Stimulated activated CD4-positive, alpha-beta T cell treated with anti-CD3 and anti-CD28 coated beads, Interleukin-15, amount 100 ng/mL, for 48 hours (primary cell): ENCODE data around the gene TSHZ2.
"Not testable (repeated sequence)": the region's sequence is repeated elsewhere in the genome, so short reads cannot be mapped to it uniquely, and the experiment has no call there.

Experiments used
- DNase-seq, 2 donors: peaks; one replicate each; pipeline ENCODE4 v3.0.0-alpha.2; 2020; ENCODE audit warnings: low read depth in 2 of 2

TSHZ2 gene

GRCh38 chr20:53447316-53447715 lies 475.2 kb downstream of the TSHZ2 start:
- no peak for DNase-seq

GRCh38 chr20:53448426-53448825 lies 476.3 kb downstream of the TSHZ2 start:
- DNase-seq, result no peak

GRCh38 chr20:53448875-53449274 lies 476.7 kb downstream of the TSHZ2 start:
- DNase-seq, result no peak

DNA sequence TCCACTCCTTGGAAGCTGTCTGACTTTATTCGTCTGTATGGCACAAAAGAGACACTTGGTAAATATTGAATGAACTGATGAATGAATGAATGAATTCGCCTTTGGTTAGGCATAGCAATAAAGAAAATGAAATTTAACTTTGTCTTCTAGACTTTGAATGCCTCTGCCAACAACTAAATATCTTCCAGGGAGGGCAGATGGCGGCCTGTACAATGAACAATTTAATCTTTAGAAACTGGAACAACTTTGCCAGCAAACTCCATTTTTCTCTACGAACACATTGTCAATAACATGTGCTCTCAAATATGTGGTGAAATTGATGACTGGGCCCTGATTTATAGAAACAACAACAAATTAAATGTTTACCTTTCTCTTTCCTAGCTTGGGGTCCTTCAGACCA lies 480.9 kb downstream of the TSHZ2 start:
- no peak for DNase-seq

- DNase-seq, result no peak
Measured at GRCh38 chr20:53454675-53455276, 482.6 kb downstream of the TSHZ2 start.

DNA sequence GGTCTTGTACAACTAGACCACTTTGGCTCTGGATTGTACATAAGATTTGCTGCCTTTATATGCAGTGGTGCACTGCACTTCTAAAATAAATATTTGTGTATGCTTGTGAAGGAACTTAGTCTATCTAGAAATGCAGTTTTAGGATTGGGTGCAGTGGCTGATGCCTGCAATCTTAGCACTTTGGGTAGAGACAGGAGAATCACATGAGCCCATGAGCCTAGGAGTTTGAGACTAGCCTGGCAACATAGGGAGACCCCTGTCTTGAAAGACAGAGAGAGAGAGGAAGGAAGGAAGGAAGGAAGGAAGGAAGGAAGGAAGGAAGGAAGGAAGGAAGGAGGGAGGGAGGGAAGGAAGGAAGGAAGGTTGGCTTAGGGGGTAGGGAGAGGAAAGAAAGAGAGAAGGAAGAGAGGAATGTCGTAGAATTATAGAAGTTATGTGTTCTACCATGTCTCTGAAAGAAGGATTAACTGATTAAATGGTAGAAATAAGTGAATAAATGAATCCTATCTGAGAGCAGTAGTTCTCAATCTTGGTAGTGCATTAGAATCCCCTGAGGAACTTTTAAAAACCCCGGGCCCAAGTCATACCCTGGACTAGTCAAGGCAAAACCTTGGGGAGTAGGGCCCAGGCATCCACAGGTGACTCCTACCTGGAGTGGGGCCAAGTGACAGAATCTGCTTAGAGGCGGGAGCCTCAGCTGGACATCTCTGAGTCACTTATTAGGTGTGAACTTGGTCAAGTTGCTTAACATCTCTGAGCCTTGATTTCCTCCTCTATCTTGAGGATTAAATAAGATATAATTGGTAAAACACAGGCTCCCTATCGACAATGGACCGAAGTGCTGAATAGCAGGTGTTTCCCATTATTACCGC lies 491.2 kb downstream of the TSHZ2 start:
- DNase-seq, result no peak

DNA sequence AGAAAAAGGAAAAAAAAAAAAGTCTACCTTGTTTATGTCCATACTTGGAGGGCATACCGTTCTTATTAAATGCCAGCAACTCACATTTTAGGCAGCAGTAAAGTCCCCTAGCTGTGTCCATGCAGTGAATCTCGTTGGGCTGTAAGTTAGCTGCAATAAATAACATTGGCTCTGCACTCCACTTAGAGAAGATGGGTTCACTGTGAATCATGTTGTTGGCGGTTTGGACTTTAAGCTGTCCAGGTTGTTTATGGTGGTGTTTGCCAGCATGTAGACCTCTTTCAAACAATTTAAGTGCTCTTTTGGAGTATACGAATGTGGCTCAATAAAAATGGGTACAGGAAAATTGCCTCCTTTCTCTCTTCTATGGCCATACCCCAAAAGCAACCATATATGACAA lies 494.1 kb downstream of the TSHZ2 start:
- no peak for DNase-seq

DNA sequence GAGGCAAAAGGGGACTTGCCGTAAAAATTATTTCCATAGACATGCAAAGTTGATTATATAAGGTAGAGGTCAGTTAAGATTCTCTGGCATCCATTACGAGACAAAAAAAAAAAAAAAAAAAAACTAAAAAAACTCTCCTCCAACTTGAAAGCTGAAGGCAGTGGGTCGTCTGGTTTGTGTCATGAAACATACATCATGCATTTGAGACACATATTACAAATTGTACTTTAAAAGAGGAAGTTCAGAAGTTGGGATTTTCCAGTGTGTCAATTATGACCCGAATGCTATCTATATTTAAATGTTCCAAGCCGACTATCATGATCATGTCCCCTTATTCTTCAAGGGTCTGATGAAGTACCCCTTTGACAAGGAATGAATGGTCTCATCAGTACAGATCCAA lies 496.4 kb downstream of the TSHZ2 start:
- DNase-seq, result no peak

- DNase-seq, result not testable (repeated sequence)
Measured at GRCh38 chr20:53472859-53473258, 500.7 kb downstream of the TSHZ2 start.

DNA sequence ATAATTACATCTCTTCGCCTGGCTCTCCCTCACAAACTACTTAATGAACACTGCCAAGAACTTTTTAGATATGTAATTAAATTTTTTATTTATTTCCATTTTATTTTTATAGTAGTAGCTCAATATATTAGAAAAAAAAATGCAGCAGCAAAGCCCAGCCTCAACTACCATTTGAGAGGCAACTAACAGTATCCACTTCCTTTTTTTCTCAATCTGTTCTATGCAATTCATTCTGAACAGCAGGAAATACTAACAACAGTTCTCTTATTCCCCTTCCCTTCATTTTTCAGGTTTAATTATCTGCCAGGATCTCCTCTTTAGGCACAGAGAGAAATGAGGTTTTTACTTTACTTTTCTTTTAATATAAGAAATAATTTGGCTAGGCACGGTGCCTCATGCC lies 508.8 kb downstream of the TSHZ2 start:
- no peak for DNase-seq

DNA sequence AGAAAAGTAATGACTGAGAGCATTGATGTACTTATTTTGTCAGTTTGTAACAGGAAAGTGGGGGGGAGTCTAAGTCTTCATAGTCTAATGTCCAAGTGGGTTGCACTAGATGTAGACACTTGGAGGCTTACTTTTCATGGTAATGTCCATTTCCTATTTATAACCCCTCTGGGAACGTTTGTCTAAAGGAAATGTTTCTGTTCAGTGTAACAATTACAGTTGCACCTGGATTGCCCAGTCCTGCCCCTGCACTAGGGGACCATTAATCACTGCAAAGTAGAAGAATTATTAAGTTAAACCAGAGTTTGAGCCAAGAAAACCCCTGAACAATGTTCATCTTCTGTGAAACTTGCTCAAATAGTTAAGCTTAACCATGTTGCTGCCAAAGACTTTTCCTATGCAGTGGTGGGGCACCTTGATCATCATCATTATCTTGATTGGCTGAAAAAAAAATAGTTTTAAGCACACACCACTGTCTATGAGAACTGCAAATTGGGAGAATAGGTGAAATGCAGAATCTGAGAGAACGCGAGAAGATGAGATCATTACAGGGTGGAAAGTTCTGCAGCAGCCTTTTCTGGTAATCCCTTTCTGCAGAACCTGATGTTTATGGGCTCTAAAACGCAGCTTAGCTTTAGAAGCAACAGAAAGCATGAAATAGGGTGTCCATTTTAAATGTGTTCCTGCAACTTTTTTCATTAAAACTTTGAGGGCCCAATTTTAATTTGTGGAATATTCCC lies 515.5 kb downstream of the TSHZ2 start:
- no peak for DNase-seq

DNA sequence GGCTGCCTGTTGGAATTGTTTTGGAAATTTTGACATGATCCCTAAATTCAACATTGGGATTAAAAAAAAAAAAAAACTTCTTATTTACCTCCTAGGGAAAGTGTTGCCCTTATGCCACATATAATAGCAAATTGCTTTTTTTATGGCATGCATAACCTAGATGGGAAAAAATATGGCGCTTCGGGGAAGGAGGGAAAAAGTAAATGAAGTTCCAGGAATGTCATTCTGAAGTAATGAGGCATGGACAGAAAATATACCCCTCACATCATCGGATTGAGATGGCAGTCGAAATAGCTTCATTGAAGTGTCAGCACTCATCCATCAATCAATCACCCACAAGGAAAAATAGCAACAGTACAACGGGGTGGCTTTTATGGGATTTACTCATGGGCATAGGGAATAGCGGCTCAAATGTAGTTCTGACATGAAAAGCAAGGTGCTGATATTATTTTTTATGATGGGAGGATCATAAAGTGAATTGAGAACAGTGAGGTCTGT lies 516.7 kb downstream of the TSHZ2 start:
- no peak for DNase-seq

- no peak for DNase-seq
Measured at GRCh38 chr20:53489528-53489927, 517.4 kb downstream of the TSHZ2 start.

DNA sequence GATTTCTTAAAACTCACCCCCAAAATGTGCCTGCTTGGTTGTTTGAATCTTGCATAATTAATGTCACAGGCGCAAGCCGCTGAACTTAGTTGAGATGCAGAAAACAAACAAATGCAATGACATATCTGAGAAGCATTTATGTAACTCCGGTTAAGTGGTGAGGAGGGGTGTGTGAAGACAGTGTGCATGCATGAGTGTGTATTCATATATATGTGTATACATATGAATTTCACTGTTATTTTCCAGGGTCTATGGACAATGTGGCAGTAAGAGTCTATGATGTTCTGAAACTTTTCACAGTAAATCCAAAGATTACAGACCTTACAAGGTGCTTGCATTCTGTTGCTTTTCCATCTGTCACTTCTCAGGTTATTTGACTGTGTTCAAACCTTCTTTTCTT lies 518.5 kb downstream of the TSHZ2 start:
- DNase-seq, result no peak

DNA sequence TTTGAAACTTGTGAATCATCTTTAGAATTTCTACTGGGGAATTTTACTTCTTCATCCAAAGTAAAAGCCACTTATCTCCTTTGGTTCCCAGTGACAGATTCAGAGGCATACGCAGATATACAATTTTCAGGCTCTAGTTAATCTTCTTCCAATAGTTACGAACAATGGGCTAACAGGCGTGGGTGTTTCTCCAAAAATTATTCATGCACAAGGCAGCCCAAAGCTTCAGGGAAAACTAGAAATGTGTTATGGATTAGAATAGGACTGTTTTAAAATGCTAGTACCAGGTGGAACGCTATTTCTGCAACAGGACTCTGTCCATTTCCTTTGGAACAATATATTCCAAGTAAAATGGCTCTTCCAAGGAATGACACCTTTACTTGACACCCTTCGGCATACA lies 519.3 kb downstream of the TSHZ2 start:
- DNase-seq, result no peak

DNA sequence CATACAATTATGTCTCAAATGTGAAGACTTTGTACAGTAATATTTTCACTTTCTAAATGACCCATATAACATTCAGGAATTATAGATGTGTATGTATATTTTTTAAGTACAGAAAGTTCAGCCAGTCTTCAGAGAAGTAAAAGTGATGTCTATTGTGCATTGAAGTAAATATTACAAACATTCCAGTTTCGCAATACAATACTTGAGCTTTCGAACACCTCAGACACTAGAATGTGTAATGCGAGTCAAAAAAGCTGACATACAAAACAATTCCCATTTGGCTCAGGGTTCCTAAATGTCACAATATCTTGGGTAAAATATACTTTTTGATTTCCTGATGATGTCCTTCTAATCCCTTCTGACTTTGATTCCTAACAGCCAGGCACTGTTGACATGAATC lies 520.1 kb downstream of the TSHZ2 start:
- DNase-seq, result no peak

- DNase-seq, result no peak
Measured at GRCh38 chr20:53493311-53493857, 521.2 kb downstream of the TSHZ2 start.

DNA sequence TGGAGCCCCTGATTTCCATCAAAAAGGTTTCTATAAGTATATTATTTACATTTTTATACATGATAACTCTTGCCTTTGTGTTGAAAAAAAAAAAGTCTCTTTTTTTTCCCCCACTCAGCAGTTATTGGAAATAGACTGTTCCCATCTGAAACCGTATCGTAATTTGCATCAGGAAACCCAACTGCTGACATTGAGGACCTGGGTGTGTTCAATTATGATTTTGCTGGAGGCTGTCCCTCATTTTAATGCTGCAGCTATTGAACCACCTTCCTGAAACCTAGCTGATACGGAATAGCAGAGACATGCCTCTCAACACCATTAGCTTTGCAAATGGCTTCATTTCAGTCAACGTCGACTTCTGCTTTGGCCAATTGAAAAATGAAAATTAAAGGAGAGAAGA lies 522.6 kb downstream of the TSHZ2 start:
- no peak for DNase-seq

DNA sequence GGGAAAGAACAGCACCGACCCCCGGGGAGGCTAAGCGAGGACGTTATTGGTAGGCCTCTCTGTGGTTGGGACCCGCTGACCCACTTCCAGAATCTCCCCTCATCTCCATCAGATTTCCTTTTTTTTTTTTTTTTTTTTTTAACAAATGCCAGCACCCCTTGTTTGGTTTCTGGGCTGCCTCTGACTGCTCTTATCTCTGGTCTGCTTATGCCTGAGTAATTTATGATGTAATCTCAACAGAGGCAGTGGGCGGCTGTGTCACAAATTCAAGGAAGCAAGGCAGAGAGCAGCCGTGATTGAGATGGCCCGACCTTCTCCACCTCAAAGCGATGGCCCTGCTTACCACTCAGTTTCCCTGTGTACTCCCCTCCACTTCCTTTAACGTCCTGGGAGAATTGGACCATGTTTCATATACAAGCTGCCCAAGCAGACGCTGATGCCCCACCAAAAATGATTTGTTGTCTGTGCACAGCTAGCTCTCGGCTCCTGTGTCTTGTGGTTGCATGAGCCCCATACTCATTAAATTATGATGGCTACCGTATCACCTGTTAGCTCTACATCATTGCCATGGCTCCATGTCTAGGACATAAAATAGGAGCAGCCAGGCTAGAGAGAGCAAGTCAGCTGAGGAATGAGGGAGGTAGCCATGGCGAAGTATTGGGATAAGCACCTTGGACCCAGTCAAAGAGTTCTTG lies 523.4 kb downstream of the TSHZ2 start:
- DNase-seq, result peak in 1 of 2 donors; percentile 6

GRCh38 chr20:53497246-53497645 lies 525.1 kb downstream of the TSHZ2 start:
- DNase-seq, result no peak

- DNase-seq, result no peak
Measured at GRCh38 chr20:53498341-53498740, 526.2 kb downstream of the TSHZ2 start.

DNA sequence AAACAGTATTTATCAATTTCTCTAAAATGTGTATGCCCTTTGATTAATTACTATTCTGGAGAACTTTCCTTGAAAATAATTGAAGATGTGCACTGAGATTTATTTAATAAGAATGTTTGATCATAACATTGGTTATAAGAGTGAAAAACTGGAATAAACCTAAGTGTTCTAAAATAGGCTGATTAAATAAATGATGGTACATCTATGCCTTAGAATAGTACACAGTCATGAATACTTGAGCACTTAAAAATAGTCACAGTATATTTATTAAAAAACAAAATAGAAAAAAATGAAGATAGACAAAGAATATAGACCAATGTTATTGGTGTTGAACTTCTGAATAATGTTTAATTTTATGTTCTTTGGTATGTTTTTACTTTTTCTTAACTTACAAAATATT lies 528.5 kb downstream of the TSHZ2 start:
- no peak for DNase-seq
